Measurements from ENCODE around the gene GSTO1.

Gene GSTO1

GRCh38 chr10:104231784-104232612, 22.7 kb upstream of the GSTO1 start, which contains the start of gene CFAP43:
TSS of gene CFAP43 (minus strand) at chr10:104232364. CDS start at chr10:104232246, 118 bp downstream.
- peak within 1 kb of the TSS; percentile 82 for H3K4me3 ChIP-seq (ENCODE audit: low read depth, low read length)
- no peaks in the 10 kb centered on the region for H3K36me3 ChIP-seq (ENCODE audit: control insufficient read depth in 2 of 2, insufficient read depth in 1 of 2, low read length in 2 of 2)
- H3K4me1 ChIP-seq (ENCODE audit: control insufficient read depth, insufficient read depth, low read length) = no peaks in the 10 kb centered on the region
- peak within 1 kb of the TSS; percentile 7; the same call in 1 of the 2 replicates for H3K27ac ChIP-seq (ENCODE audit: extremely low read depth, low read depth, low read length)
- CTCF ChIA-PET = interaction anchor here (0.5 to 2.2 kb wide), 8 partner anchors 10 to 347 kb away, joined by 3 to 9 read pairs (median 3); partner anchors contain the start of gene GSTO1
- POLR2A ChIA-PET = interaction anchor here (0.9 to 1.7 kb wide), 4 partner anchors 21 to 110 kb away, joined by 3 to 16 read pairs (median 4); partner anchors contain the start of genes GSTO1 and SFR1
- no peaks in the 10 kb centered on the region for H3K9me3 ChIP-seq (ENCODE audit: control insufficient read depth, insufficient read depth, low read depth, low read length)
- TF ChIP-seq ZNF670 (tag by site-specific recombination; IDR thresholded peaks at IDR 0.05; ENCODE audit: low read depth) (no peak), SCRT2 (tag by site-specific recombination; IDR thresholded peaks at IDR 0.05) (no peak), ZBTB7A (tag by site-specific recombination; IDR thresholded peaks at IDR 0.05; ENCODE audit: low read depth) (peak; percentile 78; the same call in 1 of the 2 replicates), MZF1 (tag by site-specific recombination; IDR thresholded peaks at IDR 0.05; ENCODE audit: borderline replicate concordance) (no peak; the same call in 1 of the 2 replicates), ZNF610 (tag by site-specific recombination; IDR thresholded peaks at IDR 0.05; ENCODE audit: borderline replicate concordance) (no peak), ZXDB (tag by site-specific recombination; IDR thresholded peaks at IDR 0.05) (peak; percentile 86), ZNF132 (tag by site-specific recombination; IDR thresholded peaks at IDR 0.05; ENCODE audit: borderline replicate concordance) (no peak), ZBTB17 (tag by site-specific recombination; IDR thresholded peaks at IDR 0.05) (peak; percentile 82), ZFHX2 (tag by site-specific recombination; conservative IDR thresholded peaks at IDR 0.05) (no peak), ZNF112 (tag by site-specific recombination; IDR thresholded peaks at IDR 0.05) (no peak), SP7 (tag by site-specific recombination; IDR thresholded peaks at IDR 0.05) (peak; percentile 79), ZNF404 (tag by site-specific recombination; IDR thresholded peaks at IDR 0.05) (no peak), PATZ1 (tag by site-specific recombination; IDR thresholded peaks at IDR 0.05) (peak; percentile 88), TCF7L2 (IDR thresholded peaks at IDR 0.05; ENCODE audit: borderline replicate concordance, low read depth, low read length) (no peak), ZNF704 (tag by site-specific recombination; IDR thresholded peaks at IDR 0.05) (no peak), GLI2 (tag by site-specific recombination; IDR thresholded peaks at IDR 0.05; ENCODE audit: borderline replicate concordance, low read depth) (no peak), IKZF3 (tag by site-specific recombination; IDR thresholded peaks at IDR 0.05) (0 out of 2 replicates have a peak, but pooled peaks have one; percentile 8), ZNF175 (tag by site-specific recombination; IDR thresholded peaks at IDR 0.05) (no peak), ZNF184 (tag by site-specific recombination; IDR thresholded peaks at IDR 0.05) (no peak), GLIS1 (tag by site-specific recombination; IDR thresholded peaks at IDR 0.05) (peak; percentile 62; the same call in 1 of the 2 replicates), ZNF155 (tag by site-specific recombination; IDR thresholded peaks at IDR 0.05) (no peak), ZNF121 (tag by site-specific recombination; IDR thresholded peaks at IDR 0.05) (no peak), ZNF311 (tag by site-specific recombination; IDR thresholded peaks at IDR 0.05; ENCODE audit: borderline replicate concordance) (no peak)
- TF ChIP-seq, protein P1, sequence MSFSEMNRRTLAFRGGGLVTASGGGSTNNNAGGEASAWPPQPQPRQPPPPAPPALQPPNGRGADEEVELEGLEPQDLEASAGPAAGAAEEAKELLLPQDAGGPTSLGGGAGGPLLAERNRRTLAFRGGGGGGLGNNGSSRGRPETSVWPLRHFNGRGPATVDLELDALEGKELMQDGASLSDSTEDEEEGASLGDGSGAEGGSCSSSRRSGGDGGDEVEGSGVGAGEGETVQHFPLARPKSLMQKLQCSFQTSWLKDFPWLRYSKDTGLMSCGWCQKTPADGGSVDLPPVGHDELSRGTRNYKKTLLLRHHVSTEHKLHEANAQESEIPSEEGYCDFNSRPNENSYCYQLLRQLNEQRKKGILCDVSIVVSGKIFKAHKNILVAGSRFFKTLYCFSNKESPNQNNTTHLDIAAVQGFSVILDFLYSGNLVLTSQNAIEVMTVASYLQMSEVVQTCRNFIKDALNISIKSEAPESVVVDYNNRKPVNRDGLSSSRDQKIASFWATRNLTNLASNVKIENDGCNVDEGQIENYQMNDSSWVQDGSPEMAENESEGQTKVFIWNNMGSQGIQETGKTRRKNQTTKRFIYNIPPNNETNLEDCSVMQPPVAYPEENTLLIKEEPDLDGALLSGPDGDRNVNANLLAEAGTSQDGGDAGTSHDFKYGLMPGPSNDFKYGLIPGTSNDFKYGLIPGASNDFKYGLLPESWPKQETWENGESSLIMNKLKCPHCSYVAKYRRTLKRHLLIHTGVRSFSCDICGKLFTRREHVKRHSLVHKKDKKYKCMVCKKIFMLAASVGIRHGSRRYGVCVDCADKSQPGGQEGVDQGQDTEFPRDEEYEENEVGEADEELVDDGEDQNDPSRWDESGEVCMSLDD (tag by site-specific recombination; IDR thresholded peaks at IDR 0.05) = 0 out of 2 replicates have a peak, but pooled peaks have one; percentile 39
- TF ChIP-seq, protein P2, sequence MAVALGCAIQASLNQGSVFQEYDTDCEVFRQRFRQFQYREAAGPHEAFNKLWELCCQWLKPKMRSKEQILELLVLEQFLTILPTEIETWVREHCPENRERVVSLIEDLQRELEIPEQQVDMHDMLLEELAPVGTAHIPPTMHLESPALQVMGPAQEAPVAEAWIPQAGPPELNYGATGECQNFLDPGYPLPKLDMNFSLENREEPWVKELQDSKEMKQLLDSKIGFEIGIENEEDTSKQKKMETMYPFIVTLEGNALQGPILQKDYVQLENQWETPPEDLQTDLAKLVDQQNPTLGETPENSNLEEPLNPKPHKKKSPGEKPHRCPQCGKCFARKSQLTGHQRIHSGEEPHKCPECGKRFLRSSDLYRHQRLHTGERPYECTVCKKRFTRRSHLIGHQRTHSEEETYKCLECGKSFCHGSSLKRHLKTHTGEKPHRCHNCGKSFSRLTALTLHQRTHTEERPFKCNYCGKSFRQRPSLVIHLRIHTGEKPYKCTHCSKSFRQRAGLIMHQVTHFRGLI (tag by site-specific recombination; IDR thresholded peaks at IDR 0.05) = no peak; the same call in 1 of the 2 replicates
- TF ChIP-seq, protein P3, sequence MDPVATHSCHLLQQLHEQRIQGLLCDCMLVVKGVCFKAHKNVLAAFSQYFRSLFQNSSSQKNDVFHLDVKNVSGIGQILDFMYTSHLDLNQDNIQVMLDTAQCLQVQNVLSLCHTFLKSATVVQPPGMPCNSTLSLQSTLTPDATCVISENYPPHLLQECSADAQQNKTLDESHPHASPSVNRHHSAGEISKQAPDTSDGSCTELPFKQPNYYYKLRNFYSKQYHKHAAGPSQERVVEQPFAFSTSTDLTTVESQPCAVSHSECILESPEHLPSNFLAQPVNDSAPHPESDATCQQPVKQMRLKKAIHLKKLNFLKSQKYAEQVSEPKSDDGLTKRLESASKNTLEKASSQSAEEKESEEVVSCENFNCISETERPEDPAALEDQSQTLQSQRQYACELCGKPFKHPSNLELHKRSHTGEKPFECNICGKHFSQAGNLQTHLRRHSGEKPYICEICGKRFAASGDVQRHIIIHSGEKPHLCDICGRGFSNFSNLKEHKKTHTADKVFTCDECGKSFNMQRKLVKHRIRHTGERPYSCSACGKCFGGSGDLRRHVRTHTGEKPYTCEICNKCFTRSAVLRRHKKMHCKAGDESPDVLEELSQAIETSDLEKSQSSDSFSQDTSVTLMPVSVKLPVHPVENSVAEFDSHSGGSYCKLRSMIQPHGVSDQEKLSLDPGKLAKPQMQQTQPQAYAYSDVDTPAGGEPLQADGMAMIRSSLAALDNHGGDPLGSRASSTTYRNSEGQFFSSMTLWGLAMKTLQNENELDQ (tag by site-specific recombination; IDR thresholded peaks at IDR 0.05; ENCODE audit: low read depth) = no peak
